HepG2 (cell line): ENCODE measurements around the gene LHFPL2. TPM values are rescaled to one million over a fixed set of nuclear protein-coding genes. Genes with fewer than 3 reads are reported as not detected.

Source experiments
- BRD4 ChIP-seq: sonication (generic); formaldehyde crosslinking; IDR thresholded peaks from 2 replicates; pipeline ENCODE4 v1.4.0; 2020; ENCODE audit warnings: missing genetic modification reagents
- GFI1 ChIP-seq: sonication (generic); formaldehyde crosslinking; IDR thresholded peaks from 2 replicates; pipeline ENCODE4 v1.5.0; 2020; ENCODE audit warnings: missing genetic modification reagents, mild to moderate bottlenecking, borderline replicate concordance
- HHEX ChIP-seq: IDR thresholded peaks from 2 replicates; pipeline ENCODE4 v1.6.1; 2016; ENCODE audit warnings: control low read depth
- HMGXB3 ChIP-seq: sonication (generic); formaldehyde crosslinking; IDR thresholded peaks from 2 replicates; pipeline ENCODE4 v1.4.0; 2020; ENCODE audit warnings: missing genetic modification reagents, borderline replicate concordance
- MED1 ChIP-seq: sonication (generic); formaldehyde crosslinking; IDR thresholded peaks from 2 replicates; pipeline ENCODE4 v1.4.0; 2020; ENCODE audit warnings: missing genetic modification reagents
- NR2F6 ChIP-seq, 2 experiments: IDR thresholded peaks; 2 replicates each; pipeline ENCODE4 v1.6.1; 2016; ENCODE audit warnings: antibody characterized with exemption in 1 of 2, mild to moderate bottlenecking in 1 of 2
- SAP130 ChIP-seq: IDR thresholded peaks from 2 replicates; pipeline ENCODE4 v1.6.1; 2016; ENCODE audit warnings: low read depth
- TCF12 ChIP-seq, 2 experiments: fragments of 450-650 bp in 1 of 2; sonication (generic) in 1 of 2; formaldehyde crosslinking in 1 of 2; IDR thresholded peaks; 2 replicates each; pipeline versions ENCODE4 v1.6.1 to v1.8.0; 2017 to 2022; ENCODE audit warnings: antibody characterized with exemption in 1 of 2, mild to moderate bottlenecking in 1 of 2, missing genetic modification reagents in 1 of 2, moderate library complexity in 1 of 2
- TCF7 ChIP-seq: sonication (generic); IDR thresholded peaks from 2 replicates; pipeline ENCODE4 v1.6.1; 2016; ENCODE audit warnings: antibody characterized with exemption, low read depth
- ZBTB34 ChIP-seq: sonication (generic); formaldehyde crosslinking; IDR thresholded peaks from 2 replicates; pipeline ENCODE4 v1.8.0; 2022; ENCODE audit warnings: mild to moderate bottlenecking, missing genetic modification reagents
- ZNF136 ChIP-seq: sonication (generic); formaldehyde crosslinking; IDR thresholded peaks from 2 replicates; pipeline ENCODE4 v1.8.1; 2022; ENCODE audit warnings: low read depth, mild to moderate bottlenecking, moderate library complexity, missing genetic modification reagents
- ZNF17 ChIP-seq: sonication (generic); formaldehyde crosslinking; IDR thresholded peaks from 2 replicates; pipeline ENCODE4 v1.5.0; 2020; ENCODE audit warnings: mild to moderate bottlenecking, missing genetic modification reagents
- ZNF614 ChIP-seq: IDR thresholded peaks from 2 replicates; pipeline ENCODE4 v1.6.1; 2018; ENCODE audit warnings: missing biosample characterization, missing genetic modification reagents, inconsistent platforms, borderline replicate concordance
- ZNF703 ChIP-seq: sonication (generic); formaldehyde crosslinking; IDR thresholded peaks from 2 replicates; pipeline ENCODE4 v1.5.1; 2020; ENCODE audit warnings: missing genetic modification reagents, mild to moderate bottlenecking, moderate library complexity, borderline replicate concordance
- ZNF782 ChIP-seq: sonication (generic); formaldehyde crosslinking; IDR thresholded peaks from 2 replicates; pipeline ENCODE4 v1.4.0; 2020; ENCODE audit warnings: missing genetic modification reagents, mild to moderate bottlenecking, borderline replicate concordance
- polyA plus RNA-seq, 8 experiments: library from polyadenylated mRNA; depleted of rRNA in 3 of 8; stranded (reverse) in 7 of 8; unstranded in 1 of 8; fragments of >200 nt; fragmentation: Illumina TruSeq in 4 of 8; extraction: Trizol in 4 of 8; gene quantifications; 2 replicates each; pipeline versions ENCODE4 v1.2.1 to v1.2.3, GENCODE V29; 2011 to 2016; ENCODE audit warnings: low read depth in 4 of 8, missing spikeins in 1 of 8, mixed read lengths in 1 of 8; ENCODE audit not compliant: insufficient read depth in 1 of 8
- total RNA-seq, 5 experiments: library from RNA; depleted of rRNA; stranded (reverse); fragments of >200 nt; fragmentation: Illumina TruSeq; extraction: Trizol; gene quantifications; 2 replicates each; pipeline ENCODE4 v1.2.3, GENCODE V29; 2016; ENCODE audit warnings: low read depth in 1 of 5
- TF ChIP-seq, protein P1 (sequence below): sonication (generic); formaldehyde crosslinking; IDR thresholded peaks from 2 replicates; pipeline ENCODE4 v1.5.0; 2020; ENCODE audit warnings: missing genetic modification reagents
- TF ChIP-seq, protein P2 (sequence below): sonication (generic); formaldehyde crosslinking; IDR thresholded peaks from 2 replicates; pipeline ENCODE4; 2020; ENCODE audit warnings: missing genetic modification reagents, mild to moderate bottlenecking, borderline replicate concordance

The LHFPL2 gene
- total and polyA plus RNA-seq, 2 of the 13 experiments (the other 11 are each of a cell fraction or from before 2014, with no cell fraction given), result 6.0 to 20.0 TPM

- no peak for TF ChIP-seq HMGXB3 (CRISPR knock-in tag)
- no peak for TF ChIP-seq HHEX (CRISPR knock-in tag)
- no peak for TF ChIP-seq ZNF782 (CRISPR knock-in tag)
- TF ChIP-seq SAP130 (CRISPR knock-in tag), result peak; percentile 24; the same call in 1 of the 2 replicates
- no peak for TF ChIP-seq ZNF17 (CRISPR knock-in tag)
- TF ChIP-seq, protein P1, sequence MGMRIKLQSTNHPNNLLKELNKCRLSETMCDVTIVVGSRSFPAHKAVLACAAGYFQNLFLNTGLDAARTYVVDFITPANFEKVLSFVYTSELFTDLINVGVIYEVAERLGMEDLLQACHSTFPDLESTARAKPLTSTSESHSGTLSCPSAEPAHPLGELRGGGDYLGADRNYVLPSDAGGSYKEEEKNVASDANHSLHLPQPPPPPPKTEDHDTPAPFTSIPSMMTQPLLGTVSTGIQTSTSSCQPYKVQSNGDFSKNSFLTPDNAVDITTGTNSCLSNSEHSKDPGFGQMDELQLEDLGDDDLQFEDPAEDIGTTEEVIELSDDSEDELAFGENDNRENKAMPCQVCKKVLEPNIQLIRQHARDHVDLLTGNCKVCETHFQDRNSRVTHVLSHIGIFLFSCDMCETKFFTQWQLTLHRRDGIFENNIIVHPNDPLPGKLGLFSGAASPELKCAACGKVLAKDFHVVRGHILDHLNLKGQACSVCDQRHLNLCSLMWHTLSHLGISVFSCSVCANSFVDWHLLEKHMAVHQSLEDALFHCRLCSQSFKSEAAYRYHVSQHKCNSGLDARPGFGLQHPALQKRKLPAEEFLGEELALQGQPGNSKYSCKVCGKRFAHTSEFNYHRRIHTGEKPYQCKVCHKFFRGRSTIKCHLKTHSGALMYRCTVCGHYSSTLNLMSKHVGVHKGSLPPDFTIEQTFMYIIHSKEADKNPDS (CRISPR knock-in tag), result no peak
- TF ChIP-seq ZBTB34 (CRISPR knock-in tag), result no peak
- no peak for TF ChIP-seq TCF12 (IDR thresholded peaks at IDR 0.05)
- no peak for TF ChIP-seq TCF12 (CRISPR knock-in tag; IDR thresholded peaks at IDR 0.05)
- no peak for TF ChIP-seq ZNF703
- TF ChIP-seq, protein P2, sequence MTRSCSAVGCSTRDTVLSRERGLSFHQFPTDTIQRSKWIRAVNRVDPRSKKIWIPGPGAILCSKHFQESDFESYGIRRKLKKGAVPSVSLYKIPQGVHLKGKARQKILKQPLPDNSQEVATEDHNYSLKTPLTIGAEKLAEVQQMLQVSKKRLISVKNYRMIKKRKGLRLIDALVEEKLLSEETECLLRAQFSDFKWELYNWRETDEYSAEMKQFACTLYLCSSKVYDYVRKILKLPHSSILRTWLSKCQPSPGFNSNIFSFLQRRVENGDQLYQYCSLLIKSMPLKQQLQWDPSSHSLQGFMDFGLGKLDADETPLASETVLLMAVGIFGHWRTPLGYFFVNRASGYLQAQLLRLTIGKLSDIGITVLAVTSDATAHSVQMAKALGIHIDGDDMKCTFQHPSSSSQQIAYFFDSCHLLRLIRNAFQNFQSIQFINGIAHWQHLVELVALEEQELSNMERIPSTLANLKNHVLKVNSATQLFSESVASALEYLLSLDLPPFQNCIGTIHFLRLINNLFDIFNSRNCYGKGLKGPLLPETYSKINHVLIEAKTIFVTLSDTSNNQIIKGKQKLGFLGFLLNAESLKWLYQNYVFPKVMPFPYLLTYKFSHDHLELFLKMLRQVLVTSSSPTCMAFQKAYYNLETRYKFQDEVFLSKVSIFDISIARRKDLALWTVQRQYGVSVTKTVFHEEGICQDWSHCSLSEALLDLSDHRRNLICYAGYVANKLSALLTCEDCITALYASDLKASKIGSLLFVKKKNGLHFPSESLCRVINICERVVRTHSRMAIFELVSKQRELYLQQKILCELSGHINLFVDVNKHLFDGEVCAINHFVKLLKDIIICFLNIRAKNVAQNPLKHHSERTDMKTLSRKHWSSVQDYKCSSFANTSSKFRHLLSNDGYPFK (CRISPR knock-in tag), result no peak
- no peak for TF ChIP-seq GFI1 (CRISPR knock-in tag)
- TF ChIP-seq NR2F6 (IDR thresholded peaks at IDR 0.05), result no peak
- TF ChIP-seq NR2F6 (CRISPR knock-in tag; IDR thresholded peaks at IDR 0.05), result no peak
- no peak for TF ChIP-seq TCF7
- 0 out of 2 replicates have a peak, but pooled peaks have one; percentile 15 for TF ChIP-seq MED1 (CRISPR knock-in tag)
- 0 out of 2 replicates have a peak, but pooled peaks have one; percentile 60 for TF ChIP-seq ZNF136 (CRISPR knock-in tag)
- TF ChIP-seq ZNF614 (CRISPR knock-in tag), result no peak
- no peak for TF ChIP-seq BRD4
Measured at GRCh38 chr5:78519198-78519941, 129.2 kb downstream of the LHFPL2 start (continued).
